Kidney glomerular epithelial cell (primary cell): ENCODE measurements around the gene UMAD1.
A peak's percentile ranks its signal among the peaks of the same experiment; 100 is the strongest.

Source experiments
- DNase-seq: peaks from one replicate; lab custom pipeline; 2025; lab: John Stamatoyannopoulos, UW

The UMAD1 gene

DNA sequence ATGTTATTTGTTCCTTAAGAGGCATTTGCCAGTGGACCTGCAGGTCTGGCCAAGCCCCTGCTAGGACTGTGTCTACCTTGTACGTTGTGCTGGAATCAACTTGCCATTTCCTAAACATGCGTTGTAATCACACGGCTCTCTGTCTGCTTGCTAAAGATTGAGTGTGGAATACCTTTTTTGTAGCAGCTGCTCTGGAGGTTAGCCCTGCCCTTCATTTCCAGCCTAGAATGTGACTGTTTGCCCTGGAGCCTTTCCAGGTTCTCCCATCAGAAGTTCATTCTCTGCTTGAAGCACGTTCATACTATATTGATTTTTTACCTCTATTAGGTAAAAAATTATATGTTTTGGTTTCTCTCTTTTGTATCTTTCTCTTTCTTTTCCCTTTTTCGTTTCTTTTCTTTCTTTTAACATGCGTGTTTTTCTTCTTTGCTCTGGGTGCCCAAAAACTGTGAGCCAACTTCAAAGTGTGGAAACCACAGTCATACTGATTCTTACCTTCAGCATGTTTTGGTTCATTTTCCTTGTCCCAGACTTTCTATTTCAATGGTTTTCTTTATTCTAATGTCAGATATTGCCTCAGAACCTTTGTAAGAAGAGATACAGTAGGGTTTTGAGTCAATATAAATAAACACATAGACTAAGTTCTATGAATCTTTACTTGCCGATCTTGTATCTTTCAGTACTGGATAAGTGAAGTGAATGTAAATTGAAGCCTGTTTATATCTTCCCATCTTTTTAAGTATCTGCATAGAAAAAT is 189.7 kb downstream of the UMAD1 start:
- no peak for DNase-seq

GRCh38 chr7:7832518-7832917 is 192.0 kb downstream of the UMAD1 start:
- DNase-seq = no peak

GRCh38 chr7:7834761-7835160 is 194.2 kb downstream of the UMAD1 start:
- no peak for DNase-seq

- DNase-seq = no peak
These were observed 200.5 kb downstream of the UMAD1 start for GRCh38 chr7:7841027-7841426.

DNA sequence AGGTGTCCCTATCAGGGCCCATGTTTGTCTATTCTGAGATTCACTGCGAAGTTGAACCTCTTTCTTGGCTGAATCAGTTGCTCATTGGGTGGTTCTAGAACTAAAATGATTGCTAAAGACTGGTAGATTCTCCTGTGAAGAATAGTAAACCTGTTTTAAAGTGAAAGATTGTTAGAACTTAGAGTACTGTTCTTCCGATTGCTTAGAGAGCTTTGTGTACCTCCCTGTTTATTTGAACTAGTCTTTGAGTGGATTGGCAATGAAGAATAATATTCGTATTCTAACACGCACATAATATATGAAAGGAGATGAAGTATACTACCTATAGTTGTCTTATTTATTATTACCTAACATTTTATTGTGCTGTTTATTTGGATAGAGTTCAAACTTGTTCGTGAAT is 202.7 kb downstream of the UMAD1 start:
- DNase-seq = no peak

DNA sequence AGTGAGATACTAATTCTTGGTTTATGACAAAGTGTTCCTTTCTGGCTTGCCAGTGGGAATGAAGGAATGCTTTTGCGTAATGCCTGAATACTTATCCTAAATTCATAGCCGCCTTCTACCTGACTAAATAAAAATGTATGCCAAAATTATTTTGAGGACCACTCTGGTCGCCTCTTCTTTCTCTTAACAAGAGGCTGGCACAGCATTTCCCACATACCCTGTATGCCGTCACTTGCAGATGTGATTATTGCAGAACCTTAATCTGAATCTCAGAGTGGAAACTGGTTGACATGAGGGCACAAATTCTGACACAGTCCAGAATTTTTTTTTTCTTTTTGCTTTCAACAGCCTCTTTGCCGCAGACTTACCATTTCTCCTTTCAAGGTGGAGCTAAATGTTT is 203.4 kb downstream of the UMAD1 start:
- no peak for DNase-seq

DNA sequence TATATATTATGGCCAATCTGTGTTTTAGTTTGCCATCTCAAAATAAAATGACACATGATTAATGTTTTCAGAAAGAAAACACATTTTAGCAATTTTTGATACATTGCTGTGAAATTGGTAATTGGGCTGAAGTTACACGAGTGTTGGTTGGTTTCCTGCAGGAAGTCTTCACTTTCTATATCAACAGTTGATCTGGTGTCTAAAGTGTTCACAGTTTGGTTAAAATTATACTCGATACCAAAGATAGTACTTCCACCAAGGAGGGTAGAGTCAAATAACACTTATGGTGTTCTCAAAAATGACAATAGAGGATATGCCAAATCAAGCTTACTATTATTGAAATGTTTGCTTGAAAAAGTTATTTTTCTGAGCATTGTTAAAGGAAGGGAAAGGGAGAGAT is 207.7 kb downstream of the UMAD1 start:
- DNase-seq = no peak

GRCh38 chr7:7848892-7849291 is 208.3 kb downstream of the UMAD1 start:
- DNase-seq = no peak

GRCh38 chr7:7850150-7850549 is 209.6 kb downstream of the UMAD1 start:
- no peak for DNase-seq

DNA sequence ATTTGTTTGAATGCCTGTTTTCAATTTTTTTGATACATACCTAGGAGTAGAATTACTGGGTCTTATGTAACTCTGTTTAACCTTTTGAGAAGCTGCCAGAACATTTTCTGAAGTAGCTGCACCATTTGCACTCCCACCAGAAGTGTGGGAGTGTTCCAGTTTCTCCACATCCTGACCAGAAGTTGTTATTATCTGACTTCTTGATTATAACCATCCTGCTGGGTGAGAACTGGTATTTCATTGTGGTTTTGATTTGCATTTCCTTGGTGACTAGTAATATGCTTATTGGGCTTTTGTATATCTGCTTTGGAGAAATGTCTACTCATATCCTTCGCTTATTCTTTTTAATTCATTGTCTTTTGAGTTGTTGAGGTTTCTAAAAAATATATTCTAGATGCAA is 210.8 kb downstream of the UMAD1 start:
- no peak for DNase-seq

GRCh38 chr7:7851991-7852390 is 211.4 kb downstream of the UMAD1 start:
- no peak for DNase-seq

DNA sequence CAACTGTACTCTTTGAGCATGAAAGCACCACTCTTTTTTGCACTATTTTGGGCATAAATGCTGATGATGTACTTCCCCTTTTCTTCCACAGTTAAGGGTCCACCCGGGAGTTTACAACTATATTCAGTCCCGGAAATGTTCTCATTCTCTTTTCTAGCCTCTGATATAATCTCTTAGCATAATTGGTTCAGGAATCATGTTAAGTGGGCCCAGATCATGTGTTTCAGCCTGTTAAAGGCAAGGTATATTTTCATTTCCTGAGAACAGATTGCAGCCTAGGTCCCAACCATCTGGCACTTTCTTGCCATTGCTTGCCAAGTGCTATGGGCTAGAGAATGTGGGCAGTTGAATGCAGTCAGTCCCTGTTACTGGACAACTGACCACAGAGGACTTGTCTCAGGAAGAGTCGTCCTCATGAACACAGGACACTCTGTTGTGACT is 216.6 kb downstream of the UMAD1 start:
- DNase-seq = no peak

DNA sequence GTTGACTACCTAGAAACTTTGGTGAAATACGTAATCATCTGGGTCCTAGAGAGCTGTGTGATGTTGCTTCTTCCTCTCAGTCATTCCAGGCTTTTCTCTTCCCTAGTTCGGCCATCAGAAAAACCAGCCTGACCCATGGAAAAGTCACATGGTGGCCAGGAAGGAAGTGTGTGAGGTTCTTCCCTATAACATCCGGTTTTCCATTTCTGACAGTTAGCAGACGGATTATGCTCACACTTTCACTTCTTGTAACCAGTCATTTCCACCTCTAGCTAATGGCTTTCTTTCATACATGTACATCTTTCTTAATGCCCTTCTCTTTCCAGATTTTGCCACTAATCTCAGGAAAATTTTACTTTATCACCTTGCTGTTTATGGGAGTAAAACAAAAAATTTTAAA is 218.0 kb downstream of the UMAD1 start:
- DNase-seq = no peak

- no peak for DNase-seq
These were observed 218.9 kb downstream of the UMAD1 start for GRCh38 chr7:7859411-7859810.

DNA sequence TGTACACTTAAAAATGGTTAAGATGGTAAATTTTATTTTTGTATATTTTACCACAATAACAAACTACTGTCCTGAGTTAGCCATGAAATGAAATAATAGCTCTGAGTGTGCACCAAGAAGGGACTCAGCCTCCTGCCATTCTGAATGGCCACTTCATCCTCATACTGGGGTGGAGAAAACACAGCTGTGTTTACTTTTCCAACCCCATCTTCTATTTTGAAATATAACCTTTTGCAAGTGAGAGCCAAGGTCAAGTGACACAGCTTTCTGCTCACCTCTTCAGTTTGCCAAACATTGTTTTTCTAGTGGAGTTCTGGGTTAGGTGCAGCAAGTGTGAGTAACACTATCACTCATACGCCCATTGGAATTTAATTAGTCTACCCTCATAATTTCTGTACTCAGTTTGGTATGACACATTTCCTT is 220.7 kb downstream of the UMAD1 start:
- peak; percentile 74 for DNase-seq

DNA sequence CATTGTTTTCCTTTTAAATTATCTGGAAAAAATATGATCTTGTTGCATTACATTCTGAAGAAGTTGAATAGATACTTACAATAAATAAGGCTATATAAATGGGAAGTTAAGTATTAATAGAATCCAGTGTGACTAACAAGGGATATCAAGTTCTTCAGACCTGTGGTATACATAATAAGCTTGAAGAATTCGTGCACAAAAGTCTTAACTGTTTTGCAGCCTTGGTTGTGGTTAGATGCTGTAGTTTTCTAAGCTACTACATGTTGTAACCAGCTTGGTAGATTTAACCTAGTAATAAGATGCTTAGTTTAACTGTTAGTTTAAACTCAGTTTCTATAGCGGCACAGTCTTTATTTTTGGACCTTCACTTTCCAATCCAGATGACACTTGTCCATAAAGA is 221.8 kb downstream of the UMAD1 start:
- DNase-seq = peak; percentile 10

GRCh38 chr7:7867846-7868571 is 227.5 kb downstream of the UMAD1 start:
- no peak for DNase-seq

GRCh38 chr7:7868572-7868899 is 228.0 kb downstream of the UMAD1 start:
- no peak for DNase-seq

DNA sequence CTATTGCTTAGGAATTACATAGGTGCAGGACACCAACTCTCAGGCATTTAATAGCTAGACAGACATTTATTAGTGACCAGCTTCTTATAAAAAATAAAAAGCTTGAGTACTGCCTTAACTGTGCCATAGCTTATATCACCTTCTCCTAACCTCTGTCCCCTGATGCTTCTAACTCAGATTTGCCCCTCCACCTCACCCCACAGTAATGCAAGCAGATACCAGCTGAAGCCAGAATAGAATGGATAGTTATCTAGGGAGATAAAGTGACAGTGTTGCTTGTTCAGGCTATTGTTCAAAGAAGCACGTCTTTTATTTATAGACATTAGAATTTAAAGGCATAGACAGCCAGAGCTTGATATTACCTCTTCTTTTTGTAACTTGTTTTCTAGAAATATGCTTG is 228.5 kb downstream of the UMAD1 start:
- no peak for DNase-seq

DNA sequence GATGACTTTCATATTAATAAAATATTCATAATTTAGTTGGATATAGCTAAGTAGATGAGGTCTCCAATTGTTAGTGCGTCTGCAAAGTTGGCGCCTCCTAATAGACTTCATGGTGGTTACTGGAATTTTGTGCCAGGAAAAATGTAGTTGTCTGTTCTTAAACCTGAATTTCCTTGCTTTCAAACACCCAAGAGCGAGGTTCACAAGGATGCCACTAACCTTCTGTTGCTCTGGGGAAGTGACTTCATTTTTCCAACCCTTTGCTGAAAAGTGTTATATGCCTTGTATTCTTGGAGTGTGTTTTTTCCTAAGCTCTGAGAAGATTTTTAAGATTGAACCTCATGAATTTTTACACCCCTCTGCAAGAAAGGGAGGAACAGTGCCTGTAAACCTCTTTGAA is 229.1 kb downstream of the UMAD1 start:
- no peak for DNase-seq

DNA sequence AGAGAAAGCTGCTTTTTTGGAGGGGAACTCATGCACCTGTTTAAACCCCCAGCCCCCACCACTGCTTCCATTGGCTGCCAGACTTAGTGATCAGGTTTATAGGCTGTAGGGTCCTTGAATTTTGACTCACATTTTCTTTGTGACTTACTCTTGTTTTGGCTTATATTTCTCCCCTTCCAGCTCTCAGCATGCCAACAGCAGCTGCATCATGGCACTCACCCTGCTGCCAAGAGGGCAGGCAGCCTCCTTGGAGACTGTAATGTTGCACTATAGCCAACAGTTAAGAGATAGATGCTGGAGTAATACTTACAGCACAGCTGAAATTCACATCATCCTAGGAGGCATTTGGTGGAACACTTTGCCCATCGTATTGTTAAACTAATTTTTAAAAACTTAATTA is 230.0 kb downstream of the UMAD1 start:
- DNase-seq = no peak

GRCh38 chr7:7876419-7876818 is 235.9 kb downstream of the UMAD1 start:
- no peak for DNase-seq

DNA sequence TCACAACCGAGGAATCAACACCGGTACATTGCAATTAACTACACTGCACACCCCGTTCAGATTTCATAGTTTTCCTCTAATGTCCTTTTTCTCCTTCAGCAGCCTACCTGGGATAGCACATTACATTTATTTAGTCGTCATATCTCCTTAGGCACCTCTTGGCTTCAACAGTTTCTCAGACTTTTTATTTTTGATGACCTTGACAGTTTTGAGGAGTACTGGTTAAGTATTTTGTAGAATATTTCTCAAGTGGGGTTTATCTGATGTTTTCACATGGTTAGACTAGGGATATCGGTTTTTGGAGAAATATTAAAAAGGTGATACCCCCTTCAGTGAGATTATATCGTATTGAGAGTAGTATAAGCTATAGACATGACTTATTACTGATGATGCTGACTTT is 241.0 kb downstream of the UMAD1 start:
- DNase-seq = no peak

DNA sequence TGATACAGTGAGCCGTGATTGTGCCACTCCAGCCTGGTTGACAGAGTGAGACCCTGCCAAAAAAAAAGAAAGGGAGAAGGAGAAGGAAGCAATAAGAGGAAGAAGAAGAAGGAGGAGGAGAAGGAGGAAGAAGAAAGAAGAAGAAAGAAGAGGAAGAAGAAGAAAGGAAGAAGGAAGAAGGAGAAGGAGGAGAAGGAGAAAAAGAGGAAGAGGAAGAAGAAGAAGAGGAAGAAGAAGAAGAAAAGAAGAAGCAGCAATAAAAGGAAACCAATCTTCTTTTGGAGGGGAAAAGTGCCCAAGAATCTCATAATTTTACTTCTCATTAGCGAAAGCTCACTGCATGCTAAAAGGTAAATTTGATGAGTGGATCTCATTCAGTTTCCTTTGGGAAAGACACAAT is 242.3 kb downstream of the UMAD1 start:
- DNase-seq = no peak
